ENCODE measurements around the gene RTN4R.

RTN4R gene

GRCh38 chr22:20197407-20198030, 70.6 kb downstream of the RTN4R start:
- Histone ChIP-seq H3K36me3 (ENCODE audit: control insufficient read depth, low read length) (no peaks in the 10 kb centered on the region), H4K20me1 (ENCODE audit: control insufficient read depth, insufficient read depth, low read depth, low read length) (no peaks in the 10 kb centered on the region), H3F3A (ENCODE audit: control insufficient read depth, insufficient read depth) (no peaks in the 10 kb centered on the region), H3K27ac (ENCODE audit: low read depth, low read length) (no peak overlapping the region), H3K27me3 (ENCODE audit: control insufficient read depth, low read length) (no peaks in the 10 kb centered on the region; the same call in 1 of the 2 replicates), H3K9me2 (replicated peaks; ENCODE audit: control insufficient read depth, low read length) (no peaks in the 10 kb centered on the region), H3K9me3 (ENCODE audit: control insufficient read depth, insufficient read depth, low read length) (no peaks in the 10 kb centered on the region), H3K79me2 (ENCODE audit: control insufficient read depth, low read length) (no peaks in the 10 kb centered on the region), H3K4me3 (ENCODE audit: low read length) (no peak overlapping the region), H3K4me1 (ENCODE audit: control insufficient read depth, low read length) (no peaks in the 10 kb centered on the region), H3K4me2 (ENCODE audit: low read length) (no peak overlapping the region)
- TF ChIP-seq CTCF (IDR thresholded peaks at IDR 0.05; ENCODE audit: low read depth, low read length, poor library complexity, severe bottlenecking): no peak
- TF ChIP-seq EZH2phosphoT487 (IDR thresholded peaks at IDR 0.05; ENCODE audit: borderline replicate concordance, low read length): no peak

GRCh38 chr22:20196094-20196842, 71.8 kb downstream of the RTN4R start:
- no peak overlapping the region for H3K4me2 ChIP-seq (ENCODE audit: low read length)
- no peaks in the 10 kb centered on the region for H3K79me2 ChIP-seq (ENCODE audit: control insufficient read depth, low read length)
- no peak overlapping the region for H3K27ac ChIP-seq (ENCODE audit: low read depth, low read length)
- H4K20me1 ChIP-seq (ENCODE audit: control insufficient read depth, insufficient read depth, low read depth, low read length): no peaks in the 10 kb centered on the region
- no peak overlapping the region for H3K4me3 ChIP-seq (ENCODE audit: low read length)
- TF ChIP-seq CTCF (IDR thresholded peaks at IDR 0.05; ENCODE audit: low read depth, low read length, poor library complexity, severe bottlenecking) (no peak), EZH2phosphoT487 (IDR thresholded peaks at IDR 0.05; ENCODE audit: borderline replicate concordance, low read length) (no peak)
- no peaks in the 10 kb centered on the region for H3F3A ChIP-seq (ENCODE audit: control insufficient read depth, insufficient read depth)
- H3K27me3 ChIP-seq (ENCODE audit: control insufficient read depth, low read length): no peaks in the 10 kb centered on the region; the same call in 1 of the 2 replicates
- no peaks in the 10 kb centered on the region for H3K9me3 ChIP-seq (ENCODE audit: control insufficient read depth, insufficient read depth, low read length)
- H3K36me3 ChIP-seq (ENCODE audit: control insufficient read depth, low read length): no peaks in the 10 kb centered on the region
- H3K9me2 ChIP-seq (replicated peaks; ENCODE audit: control insufficient read depth, low read length): no peaks in the 10 kb centered on the region
- no peaks in the 10 kb centered on the region for H3K4me1 ChIP-seq (ENCODE audit: control insufficient read depth, low read length)

DNA sequence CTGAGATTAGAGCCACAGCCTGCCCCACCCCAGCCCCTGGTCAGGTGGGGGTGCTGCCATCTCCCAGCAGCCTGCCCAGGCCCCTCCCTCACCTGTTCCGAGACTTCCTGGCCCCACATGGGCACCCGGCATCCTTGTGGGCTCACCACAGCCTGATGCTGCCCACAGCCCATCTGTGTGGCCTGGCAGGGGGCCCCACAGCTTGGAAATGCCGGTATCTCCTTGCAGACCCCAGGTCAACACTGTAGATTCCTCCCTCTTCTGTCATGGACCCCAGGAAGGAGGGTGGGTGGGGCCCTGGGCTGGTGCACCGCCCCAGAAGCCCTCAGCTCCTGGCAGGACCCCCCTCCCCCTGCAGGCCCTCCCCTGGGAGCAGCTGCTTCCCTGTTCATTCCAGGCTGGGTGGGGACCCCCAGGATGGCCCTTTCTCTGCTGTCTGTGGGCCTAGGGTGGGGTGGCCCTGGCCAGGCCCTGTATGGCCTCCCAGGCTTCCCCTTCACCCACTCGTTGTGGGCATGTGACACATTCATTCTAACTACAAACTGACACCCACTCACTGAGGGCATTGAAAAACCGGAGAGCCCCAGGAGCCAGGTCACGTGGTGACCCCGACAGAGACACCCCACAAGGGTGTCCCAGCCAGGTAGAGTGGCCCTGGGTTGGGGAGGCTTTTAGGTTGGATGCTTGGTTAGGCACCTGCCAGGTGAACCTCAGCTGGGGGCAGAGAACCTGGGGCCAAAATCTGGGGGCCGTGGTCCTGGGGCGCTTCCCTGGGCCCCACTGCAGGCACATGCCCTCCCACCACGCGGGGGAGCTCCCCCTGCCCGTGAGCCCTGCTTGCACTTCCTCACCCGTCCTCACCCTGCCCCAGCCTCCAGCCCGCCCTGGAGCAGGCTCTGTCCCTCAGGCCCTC, 73.2 kb downstream of the RTN4R start:
- Histone ChIP-seq H3K4me1 (ENCODE audit: control insufficient read depth, low read length) (no peaks in the 10 kb centered on the region), H3F3A (ENCODE audit: control insufficient read depth, insufficient read depth) (no peaks in the 10 kb centered on the region), H3K4me2 (ENCODE audit: low read length) (no peak overlapping the region), H3K27me3 (ENCODE audit: control insufficient read depth, low read length) (no peaks in the 10 kb centered on the region; the same call in 1 of the 2 replicates), H3K4me3 (ENCODE audit: low read length) (no peak overlapping the region), H3K79me2 (ENCODE audit: control insufficient read depth, low read length) (no peaks in the 10 kb centered on the region), H3K9me2 (replicated peaks; ENCODE audit: control insufficient read depth, low read length) (no peaks in the 10 kb centered on the region), H3K9me3 (ENCODE audit: control insufficient read depth, insufficient read depth, low read length) (no peaks in the 10 kb centered on the region), H4K20me1 (ENCODE audit: control insufficient read depth, insufficient read depth, low read depth, low read length) (no peaks in the 10 kb centered on the region), H3K36me3 (ENCODE audit: control insufficient read depth, low read length) (no peaks in the 10 kb centered on the region), H3K27ac (ENCODE audit: low read depth, low read length) (no peak overlapping the region)
- TF ChIP-seq CTCF (IDR thresholded peaks at IDR 0.05; ENCODE audit: low read depth, low read length, poor library complexity, severe bottlenecking) (no peak), EZH2phosphoT487 (IDR thresholded peaks at IDR 0.05; ENCODE audit: borderline replicate concordance, low read length) (no peak)

Measured in DOHH2 (cell line).